A673 (cell line): ENCODE results near the gene PLB1. TPM values are rescaled to one million over a fixed set of nuclear protein-coding genes. Genes with fewer than 3 reads are reported as not detected.

Experiments used
- BruUV-seq: library from RNA; stranded (reverse); fragments of 400-500 nt; replicated peaks from 2 replicates; lab custom pipeline; 2021; lab: Mats Ljungman, UMichigan
- CTCF ChIA-PET: fragments of 300-600 bp; sonication (Branson Sonifier 250); formaldehyde crosslinking; loops from one replicate; lab custom pipeline; 2022; ENCODE audit warnings: antibody characterized with exemption; lab: Charles Lee
- POLR2A ChIA-PET: fragments of 300-600 bp; sonication (Branson Sonifier 250); formaldehyde crosslinking; loops from one replicate; lab custom pipeline; 2022; ENCODE audit warnings: antibody characterized with exemption; ENCODE audit not compliant: low non-redundant PET; lab: Charles Lee
- DNase-seq: peaks from one replicate; pipeline ENCODE4 v3.0.0-alpha.2; 2015; ENCODE audit warnings: low spot score
- H3K27ac ChIP-seq: fragments of 200-600 bp; sonication (generic); 2 replicates; pipeline ENCODE4 v1.5.1; 2016; ENCODE audit warnings: mixed run types, low read depth, mild to moderate bottlenecking, mixed read lengths, antibody characterized with exemption, low read length; ENCODE audit not compliant: poor library complexity, severe bottlenecking
- H3K27me3 ChIP-seq: fragments of 200-600 bp; sonication (generic); replicated peaks from 2 replicates; pipeline ENCODE4 v1.6.1; 2017; ENCODE audit warnings: mixed run types, low read depth, mild to moderate bottlenecking, mixed read lengths, antibody characterized with exemption, low read length; ENCODE audit not compliant: insufficient read depth, poor library complexity
- H3K36me3 ChIP-seq: fragments of 200-600 bp; sonication (generic); 2 replicates; pipeline ENCODE4 v1.6.1; 2016; ENCODE audit warnings: mixed run types, mild to moderate bottlenecking, mixed read lengths, antibody characterized with exemption, low read length; ENCODE audit not compliant: insufficient read depth, poor library complexity, severe bottlenecking
- H3K4me1 ChIP-seq: fragments of 200-600 bp; sonication (generic); 2 replicates; pipeline ENCODE4 v1.6.1; 2017; ENCODE audit warnings: mixed run types, mild to moderate bottlenecking, mixed read lengths, antibody characterized with exemption, low read length; ENCODE audit not compliant: insufficient read depth, poor library complexity, severe bottlenecking
- H3K4me3 ChIP-seq: fragments of 200-600 bp; sonication (generic); 2 replicates; pipeline ENCODE4 v1.5.1; 2016; ENCODE audit warnings: low read depth, mixed run types, mild to moderate bottlenecking, mixed read lengths, low read length; ENCODE audit not compliant: poor library complexity, severe bottlenecking
- H3K9me3 ChIP-seq: fragments of 200-600 bp; sonication (generic); 2 replicates; pipeline ENCODE4 v1.6.1; 2016; ENCODE audit warnings: mixed run types, low read depth, mild to moderate bottlenecking, mixed read lengths, antibody characterized with exemption, low read length; ENCODE audit not compliant: poor library complexity, severe bottlenecking
- CTCF ChIP-seq: fragments of 300-800, 200-600 bp; sonication (generic); conservative IDR thresholded peaks from 2 replicates; pipeline ENCODE4 v1.5.1; 2017; ENCODE audit warnings: low read depth, mild to moderate bottlenecking, antibody characterized with exemption, low read length, moderate library complexity, mixed read lengths
- EZH2 ChIP-seq: fragments of 200-600 bp; sonication (generic); IDR thresholded peaks from 2 replicates; pipeline ENCODE4 v1.6.1; 2017; ENCODE audit warnings: borderline replicate concordance, low read depth, mild to moderate bottlenecking, mixed read lengths, antibody characterized with exemption, low read length; ENCODE audit not compliant: poor library complexity, severe bottlenecking
- intact Hi-C: fragments of 100-400 bp; cut with micrococcal nuclease; formaldehyde crosslinking; loops from one replicate; pipeline ENCODE4 v1.10.0; 2022; ENCODE audit not compliant: unreplicated experiment
- total RNA-seq: library from RNA; stranded (reverse); gene quantifications from 2 replicates; pipeline ENCODE4 v1.2.3, GENCODE V29; 2021

Gene PLB1
- total RNA-seq, 1 experiment from 2014 or later: 0.39 TPM

- no peaks in the 10 kb centered on the region for H3K9me3 ChIP-seq
- no peaks in the 10 kb centered on the region for H3K4me1 ChIP-seq
- TF ChIP-seq CTCF: no peak
- no peak for TF ChIP-seq EZH2
- H3K36me3 ChIP-seq: no peaks in the 10 kb centered on the region
- CTCF ChIA-PET: no interaction called here
- H3K27me3 ChIP-seq: peaks cover 4% of the 10 kb centered on the region
- DNase-seq: no peak
- no TSS peak for BruUV-seq
- H3K27ac ChIP-seq: no peak overlapping the region
- POLR2A ChIA-PET: no interaction called here
- intact Hi-C loops: no loop called here
- no peak overlapping the region for H3K4me3 ChIP-seq
Measured at GRCh38 chr2:28526527-28527132, 30.8 kb downstream of the PLB1 start.

- TF ChIP-seq EZH2 (no peak), CTCF (no peak)
Measured at GRCh38 chr2:28527196-28527595, 31.3 kb downstream of the PLB1 start.

GRCh38 chr2:28528206-28528605 lies 32.3 kb downstream of the PLB1 start:
- BruUV-seq: no TSS peak
- CTCF ChIA-PET: no interaction called here

More at GRCh38 chr2:28527196-28527595, 31.3 kb downstream of the PLB1 start:
- intact Hi-C loops: no loop called here
- Histone ChIP-seq H3K36me3 (no peaks in the 10 kb centered on the region), H3K27ac (no peak overlapping the region), H3K4me3 (no peak overlapping the region), H3K9me3 (no peaks in the 10 kb centered on the region), H3K4me1 (no peaks in the 10 kb centered on the region), H3K27me3 (peaks cover 4% of the 10 kb centered on the region)
- no TSS peak for BruUV-seq
- ChIA-PET CTCF (no interaction called here), POLR2A (no interaction called here)
- DNase-seq: no peak

More at GRCh38 chr2:28528206-28528605, 32.3 kb downstream of the PLB1 start:
- no peak for TF ChIP-seq EZH2
- no peak for TF ChIP-seq CTCF
- no peaks in the 10 kb centered on the region for H3K4me1 ChIP-seq
- POLR2A ChIA-PET: no interaction called here
- H3K9me3 ChIP-seq: no peaks in the 10 kb centered on the region
- peaks cover 4% of the 10 kb centered on the region for H3K27me3 ChIP-seq
- no peak overlapping the region for H3K27ac ChIP-seq
- no peak for DNase-seq
- no peaks in the 10 kb centered on the region for H3K36me3 ChIP-seq
- intact Hi-C loops: no loop called here
- H3K4me3 ChIP-seq: no peak overlapping the region
